HCT116 (cell line): ENCODE measurements around the gene SYTL2. TPM values are rescaled to one million over a fixed set of nuclear protein-coding genes. Genes with fewer than 3 reads are reported as not detected.

Source experiments
- ATAC-seq: fragments of 200-7000 bp; cut with Tn5 transposase; 2 replicates; pipeline ENCODE4 v1.9.1; 2020; ENCODE audit warnings: mild to moderate bottlenecking, moderate library complexity
- BruUV-seq: library from RNA; stranded (reverse); fragments of 400-500 nt; replicated peaks from 2 replicates; lab custom pipeline; 2021; lab: Mats Ljungman, UMichigan
- CTCF ChIA-PET: fragments of 300-600 bp; sonication (Branson Sonifier 250); formaldehyde crosslinking; loops from one replicate; lab custom pipeline; 2021; ENCODE audit warnings: antibody characterized with exemption; lab: Charles Lee
- POLR2A ChIA-PET: fragments of 300-600, 350-600 bp; sonication (Branson Sonifier 250); formaldehyde crosslinking; loops from one replicate; lab custom pipeline; 2021; ENCODE audit warnings: antibody characterized with exemption; lab: Charles Lee
- RAD21 ChIA-PET, 2 experiments: fragments of 300-600 bp; sonication (Branson Sonifier 250); formaldehyde crosslinking; loops; one replicate each; lab custom pipeline; 2023; ENCODE audit warnings: low total read pairs in 2 of 2; ENCODE audit not compliant: uncharacterized antibody in 2 of 2, unreplicated experiment in 2 of 2, low non-redundant PET in 1 of 2; lab: Charles Lee
- DNase-seq: peaks from one replicate; pipeline ENCODE4 v3.0.0-alpha.2; 2010; ENCODE audit warnings: low read depth, low spot score
- H2AFZ ChIP-seq: fragments of 200-600 bp; shearing (Covaris generic), sonication (generic); 2 replicates; pipeline ENCODE4 v1.6.1; 2017; ENCODE audit warnings: low read depth, mixed run types, mixed read lengths, antibody characterized with exemption, low read length; ENCODE audit not compliant: poor library complexity, severe bottlenecking
- H3K27ac ChIP-seq: 2 replicates; pipeline ENCODE4 v1.5.1; 2012; ENCODE audit warnings: low read depth, low read length
- H3K27me3 ChIP-seq: fragments of 200-600 bp; sonication (generic); 2 replicates; pipeline ENCODE4 v1.6.1; 2016; ENCODE audit warnings: mixed run types, low read length, mixed read lengths; ENCODE audit not compliant: insufficient read depth
- H3K36me3 ChIP-seq, 2 experiments: fragments of 200-500 bp in 1 of 2; fragments of 200-600 bp in 1 of 2; sonication (Bioruptor generic) in 1 of 2; sonication (generic) in 1 of 2; 2 replicates each; pipeline versions ENCODE4 v1.5.1 to v1.6.1; 2014 to 2016; ENCODE audit warnings: low read length in 2 of 2, inconsistent platforms in 1 of 2, mixed read lengths in 1 of 2, mixed run types in 1 of 2; ENCODE audit not compliant: insufficient read depth in 2 of 2, control insufficient read depth in 1 of 2
- H3K4me1 ChIP-seq, 2 experiments: fragments of 200-600 bp in 1 of 2; sonication (generic) in 1 of 2; 2 replicates each; pipeline versions ENCODE4 v1.5.1 to v1.6.1; 2012 to 2017; ENCODE audit warnings: low read length in 2 of 2, inconsistent platforms in 1 of 2, mild to moderate bottlenecking in 1 of 2, mixed read lengths in 1 of 2, mixed run types in 1 of 2, moderate library complexity in 1 of 2; ENCODE audit not compliant: insufficient read depth in 2 of 2, control insufficient read depth in 1 of 2
- H3K4me2 ChIP-seq: fragments of 200-600 bp; sonication (generic); 2 replicates; pipeline ENCODE4 v1.6.1; 2017; ENCODE audit warnings: mixed run types, low read length, mixed read lengths
- H3K4me3 ChIP-seq, 2 experiments: fragments of 200-600 bp in 1 of 2; sonication (generic) in 1 of 2; replicated peaks in 1 of 2; 2 replicates each; pipeline ENCODE4 v1.5.1; 2011 to 2016; ENCODE audit warnings: low read length in 2 of 2, control low read depth in 1 of 2, low read depth in 1 of 2, mild to moderate bottlenecking in 1 of 2, mixed read lengths in 1 of 2, mixed run types in 1 of 2
- H3K79me2 ChIP-seq: fragments of 200-600 bp; sonication (generic); 2 replicates; pipeline ENCODE4 v1.6.1; 2017; ENCODE audit warnings: mild to moderate bottlenecking, mixed run types, low read length, moderate library complexity, mixed read lengths; ENCODE audit not compliant: insufficient read depth
- H3K9ac ChIP-seq: fragments of 200-600 bp; sonication (generic); 2 replicates; pipeline ENCODE4 v1.6.1; 2016; ENCODE audit warnings: low read length, mixed read lengths
- H3K9me2 ChIP-seq: fragments of 200-600 bp; sonication (generic), shearing (Covaris generic); 2 replicates; pipeline ENCODE4 v1.6.1; 2017; ENCODE audit warnings: mixed run types, mild to moderate bottlenecking, moderate library complexity; ENCODE audit not compliant: insufficient read depth
- H3K9me3 ChIP-seq, 2 experiments: fragments of 200-500 bp in 1 of 2; fragments of 200-600 bp in 1 of 2; sonication (Bioruptor generic) in 1 of 2; sonication (generic) in 1 of 2; 2 replicates each; pipeline ENCODE4 v1.6.1; 2014 to 2017; ENCODE audit warnings: low read length in 2 of 2, mixed read lengths in 2 of 2, inconsistent platforms in 1 of 2, low read depth in 1 of 2, mild to moderate bottlenecking in 1 of 2, mixed run types in 1 of 2, moderate library complexity in 1 of 2; ENCODE audit not compliant: control insufficient read depth in 1 of 2, insufficient read depth in 1 of 2
- H4K20me1 ChIP-seq: fragments of 200-600 bp; sonication (generic), shearing (Covaris generic); 2 replicates; pipeline ENCODE4 v1.6.1; 2017; ENCODE audit warnings: mixed run types, mild to moderate bottlenecking, moderate library complexity; ENCODE audit not compliant: insufficient read depth
- CTCF ChIP-seq, 3 experiments: fragments of 200-600 bp in 1 of 3; sonication (generic) in 1 of 3; IDR thresholded peaks in 2 of 3; conservative IDR thresholded peaks in 1 of 3; 2 replicates each; pipeline ENCODE4 v1.5.1; 2012 to 2017; ENCODE audit warnings: low read depth in 2 of 3, low read length in 2 of 3, antibody characterized with exemption in 1 of 3, borderline replicate concordance in 1 of 3, control low read depth in 1 of 3, mild to moderate bottlenecking in 1 of 3, mixed read lengths in 1 of 3, mixed run types in 1 of 3, moderate library complexity in 1 of 3; ENCODE audit not compliant: insufficient read depth in 1 of 3
- EGR1 ChIP-seq: IDR thresholded peaks from 2 replicates; pipeline ENCODE4 v1.6.1; 2012; ENCODE audit warnings: low read depth
- EZH2 ChIP-seq: fragments of 200-600 bp; sonication (generic); IDR thresholded peaks from 2 replicates; pipeline ENCODE4 v1.6.1; 2017; ENCODE audit warnings: antibody characterized with exemption, mixed run types
- FOSL1 ChIP-seq: IDR thresholded peaks from 2 replicates; pipeline ENCODE4 v1.6.1; 2012; ENCODE audit warnings: low read depth
- JUND ChIP-seq: IDR thresholded peaks from 2 replicates; pipeline ENCODE4 v1.6.1; 2012
- MAX ChIP-seq: IDR thresholded peaks from 2 replicates; pipeline ENCODE4 v1.6.1; 2012
- POLR2AphosphoS5 ChIP-seq: IDR thresholded peaks from 2 replicates; pipeline ENCODE4 v1.6.1; 2011; ENCODE audit warnings: mild to moderate bottlenecking, low read depth, low read length, moderate library complexity
- REST ChIP-seq: IDR thresholded peaks from 2 replicates; pipeline ENCODE4 v1.6.1; 2012; ENCODE audit warnings: low read depth
- SIN3A ChIP-seq: IDR thresholded peaks from 2 replicates; pipeline ENCODE4 v1.6.1; 2012; ENCODE audit warnings: low read depth
- SP1 ChIP-seq: IDR thresholded peaks from 2 replicates; pipeline ENCODE4 v1.6.1; 2012; ENCODE audit warnings: low read depth
- SRF ChIP-seq: IDR thresholded peaks from 2 replicates; pipeline ENCODE4 v1.6.1; 2012; ENCODE audit warnings: low read depth
- ZFX ChIP-seq: fragments of 450-650 bp; IDR thresholded peaks from 2 replicates; pipeline ENCODE4 v1.6.1; 2017
- intact Hi-C: fragments of 100-400 bp; cut with micrococcal nuclease; formaldehyde crosslinking; loops from 2 replicates; pipeline ENCODE4 v1.10.0; 2022
- total RNA-seq: library from RNA; stranded (reverse); gene quantifications from one replicate; pipeline ENCODE4 v1.2.1, GENCODE V29; 2021; ENCODE audit not compliant: unreplicated experiment

Gene SYTL2
- total RNA-seq, 1 experiment from 2014 or later = 12.6 TPM

GRCh38 chr11:85735876-85736460 is 75.0 kb downstream of the SYTL2 start:
- RAD21 ChIA-PET = no interaction called here
- no peak overlapping the region for H2AFZ ChIP-seq
- intact Hi-C loops = no loop called here
- no peaks in the 10 kb centered on the region for H3K27me3 ChIP-seq
- H3K27ac ChIP-seq = no peak overlapping the region
- DNase-seq (no peak), ATAC-seq (no peak)
- no TSS peak for BruUV-seq
- no peaks in the 10 kb centered on the region for H3K9me2 ChIP-seq
- CTCF ChIA-PET = no interaction called here
- H4K20me1 ChIP-seq = no peaks in the 10 kb centered on the region
- no peak overlapping the region for H3K9ac ChIP-seq
- no peak for TF ChIP-seq FOSL1
- no peak for TF ChIP-seq REST
- TF ChIP-seq CTCF (IDR thresholded peaks at IDR 0.05 in 2 of 3, conservative IDR thresholded peaks at IDR 0.05 in 1 of 3; ENCODE audit: borderline replicate concordance in 1 of 3, insufficient read depth in 1 of 3, low read depth in 2 of 3, low read length in 2 of 3) = no peak
- no peak for TF ChIP-seq EGR1
- no peak for TF ChIP-seq POLR2AphosphoS5
- no peak for TF ChIP-seq EZH2
- no peak for TF ChIP-seq MAX
- no peak for TF ChIP-seq SRF
- no peak for TF ChIP-seq ZFX
- no peak for TF ChIP-seq JUND
- TF ChIP-seq SP1 = no peak
- TF ChIP-seq SIN3A = no peak
- TF ChIP-seq, all 23 proteins: peak for 0
- no peaks in the 10 kb centered on the region for H3K79me2 ChIP-seq
- no peaks in the 10 kb centered on the region for H3K36me3 ChIP-seq
- H3K4me3 ChIP-seq = no peak overlapping the region
- H3K4me1 ChIP-seq = peaks cover 0 to 7% of the 10 kb centered on the region in 2 experiments; a peak in 1 of 4 replicates
- H3K9me3 ChIP-seq = no peaks in the 10 kb centered on the region
- POLR2A ChIA-PET = interaction anchor here (0.8 kb wide), 1 partner anchor 37 kb away, joined by 3 read pairs; no protein-coding TSS in a partner anchor
- H3K4me2 ChIP-seq = no peak overlapping the region
